Thoracic aorta (tissue), 2 donors: ENCODE results near the gene CRB1. TPM values are rescaled to one million over a fixed set of nuclear protein-coding genes. Genes with fewer than 3 reads are reported as not detected.

ENCODE experiments used
- ATAC-seq: fragments of 150-250 bp; one replicate; pipeline ENCODE4 v1.8.0; 2017; ENCODE audit warnings: low read depth; ENCODE audit not compliant: insufficient number of reproducible peaks, low FRiP score
- DNase-seq: peaks from one replicate; pipeline ENCODE4 v3.0.0-alpha.2; 2020; ENCODE audit warnings: low spot score
- H3K27ac ChIP-seq, 2 donors: fragments of 200-600 bp; sonication (generic); 1 replicate in 1 of 2; 2 replicates in 1 of 2; pipeline ENCODE4 v1.5.1; 2016; ENCODE audit warnings: mild to moderate bottlenecking in 2 of 2, moderate library complexity in 2 of 2
- H3K27me3 ChIP-seq: fragments of 200-600 bp; sonication (generic); replicated peaks from 2 replicates; pipeline ENCODE4 v1.6.0; 2016; ENCODE audit warnings: mild to moderate bottlenecking; ENCODE audit not compliant: insufficient read depth
- H3K36me3 ChIP-seq: fragments of 200-600 bp; sonication (generic); one replicate; pipeline ENCODE4 v1.5.1; 2016
- H3K4me1 ChIP-seq, 2 donors: fragments of 200-600 bp; sonication (generic); 1 replicate in 1 of 2; 2 replicates in 1 of 2; pipeline versions ENCODE4 v1.5.1 to v1.6.0; 2016; ENCODE audit warnings: low read depth in 2 of 2, mild to moderate bottlenecking in 1 of 2; ENCODE audit not compliant: control insufficient read depth in 1 of 2
- H3K4me3 ChIP-seq: fragments of 200-600 bp; sonication (generic); 2 replicates; pipeline ENCODE4 v1.5.1; 2016; ENCODE audit warnings: mild to moderate bottlenecking
- H3K9me3 ChIP-seq: fragments of 200-600 bp; sonication (generic); 2 replicates; pipeline ENCODE4 v1.5.1; 2016
- CTCF ChIP-seq: fragments of 200-600 bp; sonication (generic); IDR thresholded peaks from one replicate; pipeline ENCODE4 v1.5.1; 2019; ENCODE audit warnings: antibody characterized with exemption
- total RNA-seq, 2 donors: library from RNA; depleted of rRNA; stranded (reverse); fragments of >200 nt; gene quantifications; one replicate each; pipeline versions ENCODE4 v1.1.0 to v1.2.3, GENCODE V29; 2016

CRB1 gene
- total RNA-seq, 2 donors from 2014 or later, result not detected

DNA sequence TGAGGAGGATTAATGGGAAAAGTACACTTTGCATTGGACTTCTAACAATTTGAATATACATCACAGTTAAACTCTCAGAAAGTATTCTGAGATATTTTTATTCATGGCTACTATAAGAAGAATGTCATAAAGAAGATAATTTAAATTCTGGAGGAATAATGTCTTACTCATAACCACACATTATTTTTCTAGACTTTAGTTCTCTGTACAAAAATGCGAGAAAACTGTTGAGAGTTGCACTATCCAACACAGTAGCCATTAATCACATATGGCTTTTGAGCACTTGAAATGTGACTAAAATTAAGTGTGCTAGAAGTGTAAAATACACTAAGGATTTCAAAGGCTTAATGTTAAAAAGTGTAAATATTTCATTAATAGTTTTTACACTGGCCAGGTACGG lies 53.8 kb downstream of the CRB1 start:
- H3K9me3 ChIP-seq, result no peaks in the 10 kb centered on the region
- no peak for DNase-seq
- H3K27me3 ChIP-seq, result no peaks in the 10 kb centered on the region
- no peaks in the 10 kb centered on the region for H3K36me3 ChIP-seq
- no peak overlapping the region for H3K27ac ChIP-seq
- ATAC-seq, result no peak
- peaks cover 5 to 15% of the 10 kb centered on the region in 2 donors for H3K4me1 ChIP-seq
- no peak overlapping the region for H3K4me3 ChIP-seq
- no peak for TF ChIP-seq CTCF

GRCh38 chr1:197327776-197328364 lies 59.8 kb downstream of the CRB1 start:
- ATAC-seq, result no peak
- Histone ChIP-seq H3K9me3 (no peaks in the 10 kb centered on the region), H3K27ac (no peak overlapping the region), H3K4me3 (no peak overlapping the region), H3K36me3 (no peaks in the 10 kb centered on the region), H3K4me1 (no peaks in the 10 kb centered on the region), H3K27me3 (no peaks in the 10 kb centered on the region)
- peak; percentile 35 for TF ChIP-seq CTCF
- DNase-seq, result no peak

DNA sequence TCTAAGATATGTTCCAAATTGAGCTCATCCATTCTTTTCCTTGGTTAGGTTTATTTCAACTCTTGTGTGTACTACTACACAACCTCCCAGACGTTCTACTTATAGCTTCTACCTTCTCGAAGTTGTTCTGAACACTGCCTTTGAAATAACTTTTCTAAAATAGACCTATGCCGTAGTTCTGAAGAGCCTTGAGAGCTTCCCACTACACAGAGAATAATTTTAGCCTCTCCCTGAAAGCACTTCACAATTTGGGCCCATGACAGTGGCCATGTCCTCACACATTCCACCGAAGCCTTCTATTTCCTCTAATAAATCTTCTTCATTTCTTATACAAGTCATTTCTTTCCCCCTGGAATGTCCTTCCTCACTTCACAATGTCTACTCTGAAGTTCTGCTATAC lies 62.2 kb downstream of the CRB1 start:
- H3K9me3 ChIP-seq, result no peaks in the 10 kb centered on the region
- H3K36me3 ChIP-seq, result no peaks in the 10 kb centered on the region
- no peak overlapping the region for H3K27ac ChIP-seq
- H3K4me1 ChIP-seq, result no peaks in the 10 kb centered on the region
- H3K4me3 ChIP-seq, result no peak overlapping the region
- no peaks in the 10 kb centered on the region for H3K27me3 ChIP-seq
- TF ChIP-seq CTCF, result no peak
- ATAC-seq, result no peak
- DNase-seq, result no peak

GRCh38 chr1:197331565-197331964 lies 63.5 kb downstream of the CRB1 start:
- H3K27me3 ChIP-seq, result no peaks in the 10 kb centered on the region
- H3K9me3 ChIP-seq, result no peaks in the 10 kb centered on the region
- no peak overlapping the region for H3K27ac ChIP-seq
- no peaks in the 10 kb centered on the region for H3K36me3 ChIP-seq
- no peak overlapping the region for H3K4me3 ChIP-seq
- DNase-seq (no peak), ATAC-seq (no peak)
- H3K4me1 ChIP-seq, result no peaks in the 10 kb centered on the region
- TF ChIP-seq CTCF, result no peak

DNA sequence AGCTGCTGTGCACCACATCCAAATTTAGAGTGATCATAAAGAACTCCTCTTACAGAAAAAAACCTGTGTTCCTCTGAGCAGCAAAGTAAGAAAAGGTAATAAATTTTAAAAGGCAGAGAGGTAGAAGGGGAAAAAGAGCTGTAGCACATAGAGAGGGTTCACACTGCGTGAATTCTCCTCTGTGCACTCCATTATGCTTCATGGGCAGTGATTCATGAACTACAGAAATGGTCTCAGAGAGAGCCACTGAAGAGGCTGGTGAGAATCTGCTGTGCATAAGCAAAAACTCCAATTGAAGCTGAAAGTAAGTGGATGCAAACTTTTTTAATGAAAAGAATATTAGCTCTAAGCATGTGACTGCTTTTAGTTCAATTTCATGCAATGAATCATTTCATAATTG lies 65.0 kb downstream of the CRB1 start:
- no peak for TF ChIP-seq CTCF
- Histone ChIP-seq H3K27me3 (no peaks in the 10 kb centered on the region), H3K27ac (no peak overlapping the region), H3K4me3 (no peak overlapping the region), H3K9me3 (no peaks in the 10 kb centered on the region), H3K36me3 (no peaks in the 10 kb centered on the region), H3K4me1 (no peaks in the 10 kb centered on the region)
- no peak for ATAC-seq
- DNase-seq, result no peak
